HepG2 (cell line): ENCODE results near the gene NUDT8. TPM values are rescaled to one million over a fixed set of nuclear protein-coding genes. Genes with fewer than 3 reads are reported as not detected.

Experiments used
- ATAC-seq: fragments of 200-7000 bp; cut with Tn5 transposase; 3 replicates; pipeline ENCODE4 v1.9.1; 2020; ENCODE audit warnings: mild to moderate bottlenecking, moderate library complexity
- BruUV-seq: library from RNA; stranded (reverse); fragments of 400-500 nt; replicated peaks from 2 replicates; lab custom pipeline; 2021; lab: Mats Ljungman, UMichigan
- CTCF ChIA-PET: fragments of 300-600 bp; formaldehyde crosslinking; extraction: SDS; loops from one replicate; lab custom pipeline; 2021; ENCODE audit warnings: low total read pairs, inconsistent platforms, low intra/inter-chr PET ratio; lab: Yijun Ruan, JAX
- POLR2A ChIA-PET: fragments of 350-600 bp; sonication (Branson Sonifier 250); formaldehyde crosslinking; loops from one replicate; lab custom pipeline; 2020; ENCODE audit warnings: antibody characterized with exemption, inconsistent platforms; lab: Yijun Ruan, JAX
- DNase-seq: peaks from one replicate; pipeline ENCODE4 v3.0.0-alpha.2; 2015; ENCODE audit warnings: low spot score
- FAIRE-seq: peaks from 3 replicates; lab custom pipeline; 2011; peaks lifted over from hg19 to GRCh38; lab: Jason Lieb, UNC
- H2AFZ ChIP-seq: one replicate; pipeline ENCODE4 v1.6.1; 2011; ENCODE audit warnings: low read length, inconsistent platforms
- H3K27ac ChIP-seq: fragments of 300-600 bp; 3 replicates; pipeline ENCODE4 v1.8.0; 2011; ENCODE audit warnings: mixed run types, mild to moderate bottlenecking, mixed read lengths, low read length, inconsistent platforms; ENCODE audit not compliant: insufficient read depth; ENCODE audit errors: extremely low read length
- H3K27me3 ChIP-seq, 2 experiments: fragments of 200-600 bp in 1 of 2; 2 replicates in 1 of 2; 3 replicates in 1 of 2; pipeline versions ENCODE4 v1.6.0 to v1.8.0; 2011; ENCODE audit warnings: low read length in 2 of 2, mild to moderate bottlenecking in 2 of 2, moderate library complexity in 2 of 2, inconsistent platforms in 1 of 2; ENCODE audit not compliant: insufficient read depth in 2 of 2, control insufficient read depth in 1 of 2
- H3K36me3 ChIP-seq, 2 experiments: fragments of 200-600 bp in 1 of 2; replicated peaks in 1 of 2; 2 replicates in 1 of 2; 3 replicates in 1 of 2; pipeline versions ENCODE4 v1.5.1 to v1.8.0; 2011; ENCODE audit warnings: low read length in 2 of 2, inconsistent platforms in 1 of 2; ENCODE audit not compliant: insufficient read depth in 2 of 2, control insufficient read depth in 1 of 2
- H3K4me1 ChIP-seq: 2 replicates; pipeline ENCODE4 v1.5.1; 2012; ENCODE audit warnings: low read length, inconsistent platforms; ENCODE audit not compliant: insufficient read depth
- H3K4me2 ChIP-seq: 2 replicates; pipeline ENCODE4 v1.6.0; 2011; ENCODE audit warnings: low read depth, low read length, inconsistent platforms
- H3K4me3 ChIP-seq, 3 experiments: fragments of 200-600 bp in 1 of 3; sonication (generic), shearing (Covaris generic) in 1 of 3; replicated peaks in 1 of 3; 2 replicates each; pipeline ENCODE4 v1.5.1; 2011 to 2016; ENCODE audit warnings: low read length in 3 of 3, inconsistent platforms in 2 of 3, low read depth in 2 of 3, mild to moderate bottlenecking in 2 of 3, control low read depth in 1 of 3, mixed read lengths in 1 of 3; ENCODE audit not compliant: insufficient read depth in 1 of 3
- H3K79me2 ChIP-seq: one replicate; pipeline ENCODE4 v1.6.1; 2011; ENCODE audit warnings: low read length, inconsistent platforms; ENCODE audit not compliant: insufficient read depth
- H3K9ac ChIP-seq: 2 replicates; pipeline ENCODE4 v1.6.0; 2011; ENCODE audit warnings: mild to moderate bottlenecking, low read depth, low read length, inconsistent platforms; ENCODE audit not compliant: insufficient read depth
- H3K9me3 ChIP-seq: 2 replicates; pipeline ENCODE4 v1.5.1; 2012; ENCODE audit warnings: mild to moderate bottlenecking, low read length
- H4K20me1 ChIP-seq: 2 replicates; pipeline ENCODE4 v1.6.0; 2011; ENCODE audit warnings: inconsistent platforms, mild to moderate bottlenecking, low read length, moderate library complexity; ENCODE audit not compliant: insufficient read depth
- ARHGAP35 ChIP-seq: sonication (generic); formaldehyde crosslinking; IDR thresholded peaks from 2 replicates; pipeline ENCODE4 v1.9.0; 2022; ENCODE audit warnings: mild to moderate bottlenecking, inconsistent platforms, moderate library complexity, missing genetic modification reagents, borderline replicate concordance
- MAF1 ChIP-seq: sonication (generic); formaldehyde crosslinking; IDR thresholded peaks from 2 replicates; pipeline ENCODE4 v1.5.0; 2020; ENCODE audit warnings: missing genetic modification reagents, borderline replicate concordance
- NR2F1 ChIP-seq, 2 experiments: fragments of 450-650 bp in 1 of 2; formaldehyde crosslinking in 1 of 2; IDR thresholded peaks; 2 replicates each; pipeline versions ENCODE4 v1.5.0 to v1.6.1; 2016 to 2020; ENCODE audit warnings: mild to moderate bottlenecking in 1 of 2, missing compliant biosample characterization in 1 of 2, missing genetic modification reagents in 1 of 2, moderate library complexity in 1 of 2
- REPIN1 ChIP-seq: sonication (generic); formaldehyde crosslinking; IDR thresholded peaks from 2 replicates; pipeline ENCODE4 v1.8.0; 2022; ENCODE audit warnings: missing genetic modification reagents, low read depth, mild to moderate bottlenecking, borderline replicate concordance
- U2AF1 ChIP-seq: fragments of 200-400 bp; formaldehyde crosslinking; optimal IDR thresholded peaks from 2 replicates; pipeline ENCODE3; 2017; ENCODE audit warnings: mild to moderate bottlenecking, low read depth, low read length
- ZBTB7A ChIP-seq: sonication (generic); formaldehyde crosslinking; IDR thresholded peaks from 2 replicates; pipeline ENCODE4 v1.8.0; 2022; ENCODE audit warnings: mild to moderate bottlenecking, missing genetic modification reagents
- ZNF207 ChIP-seq: fragments of 450-650 bp; IDR thresholded peaks from 2 replicates; pipeline ENCODE4 v1.6.1; 2016; ENCODE audit warnings: antibody characterized with exemption, borderline replicate concordance
- ZNF562 ChIP-seq: sonication (generic); formaldehyde crosslinking; IDR thresholded peaks from 2 replicates; pipeline ENCODE4 v1.8.0; 2022; ENCODE audit warnings: missing genetic modification reagents, borderline replicate concordance
- ZNF768 ChIP-seq: sonication (generic); formaldehyde crosslinking; IDR thresholded peaks from 2 replicates; pipeline ENCODE4 v1.4.0; 2020; ENCODE audit warnings: missing genetic modification reagents
- WGBS: methylation state at CpG from one replicate; pipeline ENCODE4 v1.1.6; 2017; ENCODE audit warnings: low lambda C conversion rate; 5-methylcytosine and 5-hydroxymethylcytosine counted together
- in situ Hi-C: cut with HindIII; loops from 2 replicates; pipeline ENCODE4 v1.10.0; 2017; ENCODE audit warnings: low pct_unique_long_range_greater_than_20kb; ENCODE audit not compliant: extremely low pct_ligation_motif_present
- intact Hi-C: fragments of 100-400 bp; cut with micrococcal nuclease; formaldehyde crosslinking; loops from one replicate; pipeline ENCODE4 v1.10.0; 2022; ENCODE audit not compliant: unreplicated experiment
- polyA plus RNA-seq, 8 experiments: library from polyadenylated mRNA; depleted of rRNA in 3 of 8; stranded (reverse) in 7 of 8; unstranded in 1 of 8; fragments of >200 nt; fragmentation: Illumina TruSeq in 4 of 8; extraction: Trizol in 4 of 8; gene quantifications; 2 replicates each; pipeline versions ENCODE4 v1.2.1 to v1.2.3, GENCODE V29; 2011 to 2016; ENCODE audit warnings: low read depth in 4 of 8, missing spikeins in 1 of 8, mixed read lengths in 1 of 8; ENCODE audit not compliant: insufficient read depth in 1 of 8
- total RNA-seq, 5 experiments: library from RNA; depleted of rRNA; stranded (reverse); fragments of >200 nt; fragmentation: Illumina TruSeq; extraction: Trizol; gene quantifications; 2 replicates each; pipeline ENCODE4 v1.2.3, GENCODE V29; 2016; ENCODE audit warnings: low read depth in 1 of 5
- TF ChIP-seq, protein P1 (sequence below): sonication (generic); formaldehyde crosslinking; IDR thresholded peaks from 2 replicates; pipeline ENCODE4 v1.5.0; 2020; ENCODE audit warnings: missing genetic modification reagents
- TF ChIP-seq, protein P2 (sequence below): sonication (generic); formaldehyde crosslinking; IDR thresholded peaks from 2 replicates; pipeline ENCODE4 v1.9.0; 2022; ENCODE audit warnings: missing genetic modification reagents, mild to moderate bottlenecking, borderline replicate concordance

NUDT8 gene
- total and polyA plus RNA-seq, 2 of the 13 experiments (the other 11 are each of a cell fraction or from before 2014, with no cell fraction given), result 6.7 to 25.8 TPM

DNA sequence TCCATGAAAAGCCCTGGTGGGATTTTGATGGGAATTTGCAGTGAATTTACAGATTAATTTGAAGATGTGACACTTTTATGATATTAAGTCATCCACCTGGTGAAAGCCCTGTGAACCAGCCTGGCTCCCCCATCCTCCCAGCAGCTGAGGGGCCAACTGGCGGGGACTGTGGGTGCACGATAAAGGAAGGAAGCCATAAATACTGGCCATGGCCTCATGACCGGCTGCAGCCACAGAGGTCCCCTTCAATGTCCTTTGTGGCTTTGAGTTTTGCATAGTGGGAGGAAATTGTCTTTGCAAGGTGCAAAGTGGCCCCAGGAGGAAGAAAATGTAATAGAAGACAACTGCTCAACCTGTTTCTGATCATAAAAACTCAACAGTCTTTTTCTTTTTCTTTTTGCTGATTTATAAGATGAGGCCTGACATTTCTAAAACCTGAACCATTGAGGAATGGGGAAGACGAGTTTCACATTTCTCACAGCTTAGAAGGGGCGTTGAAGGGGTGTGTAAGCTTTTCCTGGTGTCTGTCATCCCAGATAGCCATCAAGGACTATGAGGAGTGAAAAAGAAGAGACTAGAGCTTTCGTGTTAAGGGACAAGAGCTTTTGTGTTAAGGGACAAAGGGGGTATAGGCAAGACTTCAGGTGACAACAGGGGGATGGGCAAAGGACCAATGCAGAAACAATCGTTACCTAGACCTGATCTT, 29.3 kb downstream of the NUDT8 start:
- Histone ChIP-seq H3K4me1 (peaks cover 5% of the 10 kb centered on the region), H3K27me3 (peaks cover 2 to 9% of the 10 kb centered on the region in 2 experiments; a peak in 2 of 5 replicates), H3K79me2 (no peaks in the 10 kb centered on the region), H3K4me2 (no peak overlapping the region), H3K9me3 (peaks cover 6% of the 10 kb centered on the region; the same call in 1 of the 2 replicates), H2AFZ (no peak overlapping the region), H3K36me3 (no peaks in the 10 kb centered on the region), H4K20me1 (no peaks in the 10 kb centered on the region), H3K4me3 (no peak overlapping the region), H3K27ac (no peak overlapping the region), H3K9ac (no peak overlapping the region)
- 28% methylated on average over 7 of the region's 7 CpGs for WGBS
- intact Hi-C loops (no loop called here), in situ Hi-C loops (no loop called here)
- no peak for FAIRE-seq
- no peak for TF ChIP-seq MAF1 (CRISPR knock-in tag)
- TF ChIP-seq ZNF207, result no peak
- CTCF ChIA-PET, result no interaction called here
- no peak for DNase-seq
- POLR2A ChIA-PET, result no interaction called here
- no TSS peak for BruUV-seq
- no peak for ATAC-seq

GRCh38 chr11:67599149-67599548, 30.6 kb downstream of the NUDT8 start:
- FAIRE-seq, result no peak
- H3K4me3 ChIP-seq, result no peak overlapping the region
- H3K36me3 ChIP-seq, result no peaks in the 10 kb centered on the region
- ATAC-seq, result no peak
- H3K27ac ChIP-seq, result no peak overlapping the region
- H3K4me2 ChIP-seq, result no peak overlapping the region
- CTCF ChIA-PET, result no interaction called here
- BruUV-seq, result no TSS peak
- intact Hi-C loops (no loop called here), in situ Hi-C loops (no loop called here)
- no peaks in the 10 kb centered on the region for H3K79me2 ChIP-seq
- H2AFZ ChIP-seq, result no peak overlapping the region
- POLR2A ChIA-PET, result no interaction called here
- no peaks in the 10 kb centered on the region for H4K20me1 ChIP-seq
- peaks cover 6% of the 10 kb centered on the region; the same call in 1 of the 2 replicates for H3K9me3 ChIP-seq
- no peak for DNase-seq
- peaks cover 0 to 2% of the 10 kb centered on the region in 2 experiments; a peak in 1 of 5 replicates for H3K27me3 ChIP-seq
- 0% methylated on average over 1 of the region's 1 CpG for WGBS
- TF ChIP-seq ZNF562 (CRISPR knock-in tag) (no peak), ZNF768 (CRISPR knock-in tag) (no peak), ZBTB7A (CRISPR knock-in tag) (no peak), NR2F1 (CRISPR knock-in tag; IDR thresholded peaks at IDR 0.05) (no peak), ARHGAP35 (CRISPR knock-in tag) (no peak), U2AF1 (no peak), REPIN1 (no peak)
- TF ChIP-seq, protein P1, sequence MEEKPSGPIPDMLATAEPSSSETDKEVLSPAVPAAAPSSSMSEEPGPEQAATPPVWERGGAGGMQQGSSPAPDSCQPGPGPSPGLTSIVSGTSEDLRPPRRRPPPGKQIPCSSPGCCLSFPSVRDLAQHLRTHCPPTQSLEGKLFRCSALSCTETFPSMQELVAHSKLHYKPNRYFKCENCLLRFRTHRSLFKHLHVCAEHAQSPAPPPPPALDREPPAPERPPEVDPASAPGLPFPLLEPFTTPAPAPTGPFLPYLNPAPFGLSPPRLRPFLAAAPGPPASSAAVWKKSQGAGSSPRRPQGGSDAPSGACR (CRISPR knock-in tag), result no peak
- TF ChIP-seq, protein P2, sequence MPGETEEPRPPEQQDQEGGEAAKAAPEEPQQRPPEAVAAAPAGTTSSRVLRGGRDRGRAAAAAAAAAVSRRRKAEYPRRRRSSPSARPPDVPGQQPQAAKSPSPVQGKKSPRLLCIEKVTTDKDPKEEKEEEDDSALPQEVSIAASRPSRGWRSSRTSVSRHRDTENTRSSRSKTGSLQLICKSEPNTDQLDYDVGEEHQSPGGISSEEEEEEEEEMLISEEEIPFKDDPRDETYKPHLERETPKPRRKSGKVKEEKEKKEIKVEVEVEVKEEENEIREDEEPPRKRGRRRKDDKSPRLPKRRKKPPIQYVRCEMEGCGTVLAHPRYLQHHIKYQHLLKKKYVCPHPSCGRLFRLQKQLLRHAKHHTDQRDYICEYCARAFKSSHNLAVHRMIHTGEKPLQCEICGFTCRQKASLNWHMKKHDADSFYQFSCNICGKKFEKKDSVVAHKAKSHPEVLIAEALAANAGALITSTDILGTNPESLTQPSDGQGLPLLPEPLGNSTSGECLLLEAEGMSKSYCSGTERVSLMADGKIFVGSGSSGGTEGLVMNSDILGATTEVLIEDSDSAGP (CRISPR knock-in tag), result no peak
- TF ChIP-seq, all 625 proteins: peak for 0
- Histone ChIP-seq H3K9ac (no peak overlapping the region), H3K4me1 (peaks cover under 1% of the 10 kb centered on the region; the same call in 1 of the 2 replicates)
